Body of pancreas (tissue), 4 donors: ENCODE measurements around the gene CT47C1.

Experiments used
- POLR2A ChIP-seq, 3 donors: fragments of 450-650 bp; IDR thresholded peaks; one replicate each; pipeline ENCODE4 v1.6.1; 2016; ENCODE audit warnings: antibody characterized with exemption in 3 of 3, mild to moderate bottlenecking in 2 of 3
- TF ChIP-seq, protein P1 (sequence below), 7 experiments: fragments of 450-650 bp in 4 of 7; fragments of 200-600 bp in 3 of 7; sonication (generic) in 3 of 7; IDR thresholded peaks; one replicate each; pipeline ENCODE4 v1.5.1; 2016 to 2019; ENCODE audit warnings: antibody characterized with exemption in 7 of 7

DNA sequence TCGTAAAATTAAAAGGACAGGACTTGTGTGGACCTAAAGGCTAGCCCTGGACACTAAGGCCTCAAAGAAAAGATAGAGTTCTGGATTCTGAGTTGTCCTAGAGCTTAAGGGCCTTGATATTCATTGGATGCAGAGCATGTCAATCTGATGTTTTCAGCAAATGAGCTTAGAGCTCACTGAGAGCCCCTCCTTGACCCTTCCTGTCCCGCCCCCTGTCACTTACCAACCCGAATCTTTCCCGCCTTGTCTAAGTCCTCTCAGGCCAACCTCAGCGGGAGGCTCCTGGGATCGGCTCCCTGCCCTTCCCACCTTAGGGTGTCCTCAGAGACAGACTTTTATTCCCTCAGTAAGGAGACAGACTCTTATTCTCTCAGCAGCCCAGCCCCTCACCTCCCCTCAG, at the start of gene CT47C1:
- TF ChIP-seq, protein P1, sequence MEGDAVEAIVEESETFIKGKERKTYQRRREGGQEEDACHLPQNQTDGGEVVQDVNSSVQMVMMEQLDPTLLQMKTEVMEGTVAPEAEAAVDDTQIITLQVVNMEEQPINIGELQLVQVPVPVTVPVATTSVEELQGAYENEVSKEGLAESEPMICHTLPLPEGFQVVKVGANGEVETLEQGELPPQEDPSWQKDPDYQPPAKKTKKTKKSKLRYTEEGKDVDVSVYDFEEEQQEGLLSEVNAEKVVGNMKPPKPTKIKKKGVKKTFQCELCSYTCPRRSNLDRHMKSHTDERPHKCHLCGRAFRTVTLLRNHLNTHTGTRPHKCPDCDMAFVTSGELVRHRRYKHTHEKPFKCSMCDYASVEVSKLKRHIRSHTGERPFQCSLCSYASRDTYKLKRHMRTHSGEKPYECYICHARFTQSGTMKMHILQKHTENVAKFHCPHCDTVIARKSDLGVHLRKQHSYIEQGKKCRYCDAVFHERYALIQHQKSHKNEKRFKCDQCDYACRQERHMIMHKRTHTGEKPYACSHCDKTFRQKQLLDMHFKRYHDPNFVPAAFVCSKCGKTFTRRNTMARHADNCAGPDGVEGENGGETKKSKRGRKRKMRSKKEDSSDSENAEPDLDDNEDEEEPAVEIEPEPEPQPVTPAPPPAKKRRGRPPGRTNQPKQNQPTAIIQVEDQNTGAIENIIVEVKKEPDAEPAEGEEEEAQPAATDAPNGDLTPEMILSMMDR (IDR thresholded peaks at IDR 0.05): no peak
- TF ChIP-seq POLR2A (IDR thresholded peaks at IDR 0.05): no peak
